ENCODE data around the gene MAMDC4.
"Not testable (repeated sequence)": the region's sequence is repeated elsewhere in the genome, so short reads cannot be mapped to it uniquely, and the experiment has no call there.

The MAMDC4 gene

DNA sequence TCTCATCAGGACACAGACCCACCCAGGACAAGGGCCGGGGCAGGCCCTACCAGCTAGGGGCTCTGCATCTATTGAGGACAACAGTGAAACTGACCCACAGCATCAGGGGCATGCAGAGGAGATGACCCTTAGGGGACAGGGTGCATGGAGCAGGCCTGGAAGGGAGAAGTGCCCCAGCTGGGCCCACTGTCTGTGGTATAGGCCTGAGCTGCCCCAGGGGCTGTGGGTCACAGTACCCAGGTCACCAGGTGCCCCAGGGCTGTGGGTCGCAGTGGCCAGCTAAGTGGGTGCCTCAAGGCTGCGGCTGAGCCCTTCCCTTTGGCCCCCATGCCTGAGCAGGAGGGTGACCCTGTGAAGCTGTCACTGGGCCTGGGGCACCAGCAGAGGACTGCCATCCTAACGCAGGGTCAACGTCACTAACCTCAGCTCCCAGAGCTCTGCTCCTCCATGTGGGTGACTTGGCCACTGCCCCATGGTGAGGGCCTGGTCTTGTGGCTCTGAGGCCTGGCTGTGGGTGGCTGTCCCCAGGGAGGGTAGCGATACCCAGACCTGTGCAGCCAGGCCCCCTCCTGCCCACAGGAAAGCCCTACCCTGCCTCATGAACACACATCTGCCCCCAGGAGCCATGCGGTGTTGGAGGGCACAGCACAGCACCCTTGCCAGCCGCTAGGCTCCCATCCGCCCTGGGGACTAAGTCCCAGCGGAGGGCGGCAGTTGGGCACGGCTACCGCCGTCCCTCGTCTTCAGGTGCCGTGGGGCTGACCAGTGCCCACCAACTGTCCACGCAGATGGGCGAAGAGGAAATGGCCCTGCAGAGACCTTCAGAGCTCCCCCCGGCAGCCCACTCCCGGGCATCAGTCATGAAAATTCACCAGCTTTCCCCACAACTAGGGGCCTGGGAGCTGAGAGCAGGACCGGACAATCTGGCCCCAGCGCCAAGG is 9.1 kb downstream of the MAMDC4 start:
- no peak for DNase-seq (ENCODE audit: low read depth in 2 of 2)

DNA sequence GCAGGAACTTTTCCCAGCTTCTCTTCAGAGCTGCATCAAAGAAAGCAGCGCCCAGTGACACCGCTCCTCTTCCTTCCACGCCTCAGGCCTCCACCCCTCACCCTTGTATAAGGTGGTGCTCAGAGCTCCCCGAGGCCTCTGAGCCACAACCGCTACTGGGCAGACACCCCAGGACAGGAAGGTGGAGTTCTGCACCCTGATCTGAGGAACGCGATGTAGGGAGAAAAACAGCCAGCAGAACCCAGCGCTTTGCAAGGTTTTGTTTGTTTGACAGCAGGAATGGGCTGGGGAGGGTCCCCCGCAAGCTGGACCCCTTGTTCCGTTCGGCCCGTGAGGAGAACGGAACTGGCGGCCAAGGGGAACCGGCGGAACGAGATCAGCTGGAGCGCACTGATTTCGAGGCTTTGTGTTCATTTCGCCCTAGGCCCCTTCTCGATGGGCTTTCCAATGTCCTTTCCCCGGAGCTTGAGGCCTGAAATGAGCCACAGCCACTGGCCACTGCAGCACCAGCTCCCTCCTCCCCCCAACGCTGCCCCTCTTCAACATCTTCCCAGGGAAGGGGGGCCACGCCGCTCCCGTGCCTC is 9.8 kb downstream of the MAMDC4 start:
- no peak for DNase-seq (ENCODE audit: low read depth in 2 of 2)

GRCh38 chr9:136862849-136863622 is 10.9 kb downstream of the MAMDC4 start:
- DNase-seq (ENCODE audit: low read depth in 2 of 2): no peak

DNA sequence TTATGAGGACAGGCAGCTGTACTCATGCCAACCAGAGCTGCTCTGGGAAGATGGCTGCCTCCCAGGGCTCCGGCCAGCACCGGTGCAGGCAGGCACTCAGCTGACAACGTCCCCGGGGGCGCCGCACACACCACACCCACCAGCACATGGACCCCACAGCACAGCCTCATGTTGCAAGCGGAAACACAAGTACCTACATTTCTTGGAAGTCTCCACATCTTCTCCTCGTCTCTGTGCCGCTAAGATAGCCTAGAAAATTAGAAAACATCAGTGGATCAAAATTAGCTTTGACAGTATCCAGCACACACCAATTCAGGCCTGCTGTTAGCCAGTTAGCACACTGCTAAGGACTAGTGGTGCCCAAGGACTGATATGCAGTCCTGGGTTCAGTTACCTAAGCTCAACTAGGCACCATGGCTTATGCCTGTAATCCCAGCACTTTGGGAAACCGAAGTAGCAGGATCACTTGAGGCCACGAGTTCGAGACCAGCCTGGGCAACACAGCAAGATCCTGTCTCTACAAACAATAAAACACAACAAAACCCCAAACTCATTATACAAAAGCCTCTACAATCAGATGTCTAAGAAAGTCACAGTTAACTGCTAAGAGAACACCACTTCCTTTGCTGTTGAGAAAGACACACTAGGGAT is 11.6 kb downstream of the MAMDC4 start:
- no peak for DNase-seq (ENCODE audit: low read depth in 2 of 2)

GRCh38 chr9:136865041-136865767 is 13.1 kb downstream of the MAMDC4 start:
- DNase-seq (ENCODE audit: low read depth in 2 of 2): no peak

DNA sequence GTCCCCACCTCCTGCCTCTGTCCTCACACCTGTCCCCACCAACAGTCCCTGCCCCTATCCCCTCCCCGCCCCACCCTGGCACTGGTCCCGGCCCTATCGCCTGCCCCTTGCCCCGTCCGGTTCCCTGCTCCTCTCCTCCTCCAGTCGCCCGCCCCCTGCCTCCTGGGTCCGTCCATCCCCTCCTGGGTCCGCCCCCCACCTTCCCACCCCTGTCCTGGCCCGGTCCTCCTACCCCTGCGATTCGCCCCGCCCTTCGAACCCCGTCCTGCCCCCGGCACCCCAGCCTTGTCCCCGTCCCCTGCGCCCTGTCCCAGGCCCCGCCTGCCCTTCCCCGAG is 13.6 kb downstream of the MAMDC4 start:
- no peak for DNase-seq (ENCODE audit: low read depth in 2 of 2)

GRCh38 chr9:136866898-136867421 is 14.8 kb downstream of the MAMDC4 start:
- not testable (repeated sequence) for DNase-seq (ENCODE audit: low read depth in 2 of 2)

DNA sequence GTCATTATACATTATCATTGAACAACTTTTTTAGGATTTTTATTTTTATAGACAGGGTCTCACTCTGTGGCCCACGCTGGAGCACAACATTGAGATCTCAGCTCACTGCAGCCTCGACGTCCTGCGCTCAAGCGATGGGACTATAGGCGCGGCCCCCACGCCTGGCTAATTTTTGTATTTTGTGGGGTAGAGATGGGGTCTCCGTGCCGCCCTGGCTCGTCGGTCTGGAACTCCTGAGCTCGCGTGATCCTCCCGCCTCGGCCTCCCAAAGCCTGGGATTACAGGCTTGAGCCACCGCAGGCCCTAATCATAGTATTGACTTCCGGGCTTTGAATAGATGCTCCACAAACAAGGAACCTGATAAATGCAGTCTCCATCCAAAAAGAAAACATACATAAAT is 15.3 kb downstream of the MAMDC4 start:
- DNase-seq (ENCODE audit: low read depth in 2 of 2): no peak

GRCh38 chr9:136867917-136868316 is 15.8 kb downstream of the MAMDC4 start:
- DNase-seq (ENCODE audit: low read depth in 2 of 2): no peak

DNA sequence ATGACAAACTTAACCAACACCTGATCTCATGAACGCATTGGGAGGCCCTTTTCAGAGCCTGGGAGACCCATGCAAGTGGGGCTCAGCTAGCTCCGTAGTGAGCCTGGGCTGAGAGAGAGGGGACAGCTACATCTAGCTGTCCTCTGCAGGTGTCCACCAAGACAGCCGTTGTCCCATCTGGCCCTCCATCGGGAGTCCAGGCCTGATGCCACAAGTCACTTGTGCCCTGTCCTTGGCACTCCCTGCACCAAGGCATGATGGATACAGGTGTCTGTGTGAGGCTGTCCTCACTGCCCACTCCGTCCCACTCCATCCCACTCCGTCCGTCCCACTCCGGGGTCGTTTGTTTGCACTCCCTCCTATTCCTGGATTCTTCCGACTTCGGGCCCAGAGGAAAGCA is 16.5 kb downstream of the MAMDC4 start:
- no peak for DNase-seq (ENCODE audit: low read depth in 2 of 2)

- DNase-seq (ENCODE audit: low read depth in 2 of 2): not testable (repeated sequence)
These were observed 17.5 kb downstream of the MAMDC4 start for GRCh38 chr9:136869611-136870010.

DNA sequence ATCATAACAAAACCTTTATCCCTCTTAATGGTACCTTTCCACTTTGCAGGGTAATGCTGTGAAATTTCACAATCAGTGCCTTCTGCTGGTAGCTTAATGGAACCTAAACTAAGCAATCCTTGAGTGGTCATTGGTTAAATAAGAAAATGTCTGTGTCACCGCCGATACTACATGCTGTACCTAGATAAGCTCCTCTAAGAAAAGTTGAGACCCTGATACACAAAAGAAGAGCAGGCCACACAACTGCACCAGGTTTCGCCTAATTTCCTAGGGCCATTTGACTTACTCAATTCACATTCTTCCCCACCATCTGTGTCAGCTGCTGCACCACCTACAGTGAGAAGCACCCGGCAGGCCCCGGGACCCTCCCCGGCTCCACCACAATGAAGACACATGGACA is 23.0 kb downstream of the MAMDC4 start:
- no peak for DNase-seq (ENCODE audit: low read depth in 2 of 2)

DNA sequence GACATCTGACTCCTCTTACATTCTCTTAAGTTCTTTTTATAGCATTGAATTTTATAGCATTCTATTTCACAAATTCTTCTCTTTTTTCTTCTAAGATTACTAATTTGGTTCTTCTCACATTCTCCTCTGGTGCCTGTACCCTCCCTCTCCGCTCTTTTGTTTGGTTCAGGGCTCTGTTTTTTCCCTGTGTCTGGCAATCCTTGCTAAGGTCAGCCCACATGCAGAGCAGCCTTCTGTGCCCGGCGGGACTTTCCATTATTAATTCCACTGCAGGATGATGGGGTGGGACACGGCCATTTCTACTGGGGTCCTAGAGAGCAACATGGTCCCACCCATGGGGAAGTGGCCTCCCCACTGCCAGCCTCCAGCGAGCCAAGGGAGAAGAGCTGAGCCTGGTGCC is 24.3 kb downstream of the MAMDC4 start:
- no peak for DNase-seq (ENCODE audit: low read depth in 2 of 2)

DNA sequence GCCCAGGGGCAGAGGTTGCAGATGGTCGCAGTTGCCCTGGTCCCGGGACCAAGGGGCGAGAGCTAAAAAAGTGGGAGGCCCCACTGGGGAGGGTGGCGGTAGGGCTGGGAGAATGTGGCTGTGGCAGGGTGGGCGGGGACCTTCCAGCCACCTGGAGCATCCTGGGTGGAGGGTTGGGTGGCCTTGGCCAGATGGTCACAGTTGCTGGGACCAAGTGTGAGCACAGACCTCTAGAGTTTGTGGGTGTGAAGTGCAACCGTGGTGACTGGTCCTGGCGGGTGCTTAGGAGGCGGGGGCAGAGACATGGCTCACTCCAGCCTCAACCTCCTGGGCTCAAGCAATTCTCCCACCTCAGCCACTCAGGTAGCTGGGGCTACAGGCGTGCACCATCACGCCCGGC is 28.5 kb downstream of the MAMDC4 start:
- no peak for DNase-seq (ENCODE audit: low read depth in 2 of 2)

- DNase-seq (ENCODE audit: low read depth in 2 of 2): no peak
These were observed 29.6 kb downstream of the MAMDC4 start for GRCh38 chr9:136881691-136882108.

DNA sequence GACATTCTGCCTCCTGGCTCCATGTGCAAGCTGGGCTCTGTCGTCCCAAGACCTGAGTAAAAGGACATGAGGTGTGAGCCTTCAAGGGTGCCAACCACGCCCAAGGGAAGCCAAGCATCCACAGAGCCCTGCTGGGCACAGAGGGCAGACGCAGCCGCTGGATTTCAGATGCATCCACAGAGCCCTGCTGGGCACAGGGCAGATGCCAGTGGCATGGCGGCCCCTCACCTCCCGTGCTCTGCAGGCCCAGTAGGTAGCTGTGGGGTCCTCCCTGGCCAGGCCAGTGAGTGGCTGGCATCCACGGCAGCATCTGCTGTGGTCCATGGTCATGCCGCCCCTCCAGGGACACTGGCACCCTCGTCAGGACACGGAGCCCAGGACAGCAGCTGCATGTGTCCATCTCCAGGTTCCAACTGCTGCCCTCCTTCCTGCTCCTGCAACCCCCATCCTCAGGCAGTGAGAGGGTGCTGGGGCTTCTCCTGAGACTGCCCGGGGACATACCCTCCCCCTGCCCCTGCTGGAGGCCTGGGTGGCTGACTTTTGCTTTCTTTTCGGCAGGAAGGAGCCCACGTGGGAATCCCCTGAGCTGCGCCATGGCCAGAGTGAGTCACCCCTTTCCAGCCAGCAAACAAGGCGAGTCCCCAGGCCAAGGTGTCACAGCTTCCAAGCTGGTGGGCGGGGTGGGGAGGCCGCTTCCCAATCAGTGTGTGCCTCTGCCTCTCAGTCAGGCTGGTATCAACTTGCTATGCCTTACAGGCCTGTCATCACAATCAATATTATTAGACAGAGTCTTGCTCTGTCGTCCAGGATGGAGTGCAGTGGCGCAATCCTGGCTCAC is 30.2 kb downstream of the MAMDC4 start:
- no peak for DNase-seq (ENCODE audit: low read depth in 2 of 2)

GRCh38 chr9:136882947-136883283 is 30.8 kb downstream of the MAMDC4 start:
- DNase-seq (ENCODE audit: low read depth in 2 of 2): not testable (repeated sequence)

DNA sequence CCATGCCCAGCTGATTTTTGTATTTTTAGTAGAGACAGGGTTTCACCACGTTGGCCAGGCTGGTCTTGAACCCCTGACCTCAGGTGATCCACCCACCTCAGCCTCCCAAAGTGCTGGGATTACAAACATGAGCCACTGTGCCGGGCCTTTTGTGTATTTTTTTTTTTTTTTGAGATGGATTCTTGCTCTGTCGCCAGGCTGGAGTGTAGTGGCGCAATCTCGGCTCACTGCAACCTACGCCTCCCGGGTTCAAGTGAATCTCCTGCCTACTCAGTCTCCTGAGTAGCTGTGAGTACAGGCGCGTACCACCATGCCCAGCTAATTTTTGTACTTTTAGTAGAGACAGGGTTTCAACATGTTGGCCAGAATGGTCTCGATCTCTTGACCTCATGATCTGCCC is 31.5 kb downstream of the MAMDC4 start:
- not testable (repeated sequence) for DNase-seq (ENCODE audit: low read depth in 2 of 2)

DNA sequence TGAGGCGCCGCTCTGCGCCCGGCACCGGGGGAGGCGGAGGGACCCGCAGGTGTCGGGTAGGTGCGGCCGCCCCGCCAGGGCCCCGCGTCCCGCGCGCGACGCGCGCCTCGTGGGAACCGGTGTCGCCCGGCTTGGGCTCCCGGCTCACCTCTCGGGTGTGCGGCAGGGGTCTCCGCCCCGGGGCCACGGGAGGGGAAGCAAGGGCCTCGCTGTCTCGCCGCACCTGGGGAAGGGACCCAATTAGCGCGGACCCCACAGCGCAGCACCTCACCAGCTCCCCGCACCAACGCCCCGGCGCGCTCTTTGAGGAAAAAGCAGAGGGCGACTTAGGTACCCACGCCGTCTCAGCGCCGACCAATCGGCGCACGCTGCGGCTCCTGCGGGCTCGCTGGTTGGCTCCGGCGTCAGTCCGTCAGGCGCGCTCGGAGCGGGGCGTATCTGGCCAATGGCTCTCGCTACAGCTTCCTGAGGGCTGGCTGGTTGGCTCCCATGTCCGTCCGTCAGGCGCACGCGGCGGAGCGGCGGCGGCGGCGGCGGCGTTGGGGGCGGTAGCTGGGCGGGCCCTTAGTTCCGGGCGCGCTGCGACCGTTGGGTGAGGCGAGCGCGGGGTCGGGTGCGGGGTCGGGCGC is 33.9 kb downstream of the MAMDC4 start, which contains the start of gene TRAF2:
TSS of gene TRAF2 (plus strand) at position 567 of the 629 bp plus-strand sequence. CDS start 12,225 bp downstream, outside the sequence.
- peak; percentile 98 for DNase-seq (ENCODE audit: low read depth in 2 of 2)
